GM12878 (cell line): Measurements from ENCODE around the gene USP10. TPM values are rescaled to one million over a fixed set of nuclear protein-coding genes. Genes with fewer than 3 reads are reported as not detected.

Experiments
- ATAC-seq: fragments of 200-7000 bp; cut with Tn5 transposase; 3 replicates; pipeline ENCODE4 v1.9.1; 2020; ENCODE audit warnings: mild to moderate bottlenecking, moderate library complexity
- BruUV-seq: library from RNA; stranded (reverse); fragments of 400-500 nt; replicated peaks from 2 replicates; lab custom pipeline; 2021; lab: Mats Ljungman, UMichigan
- CTCF ChIA-PET: fragments of 300-600 bp; sonication (Branson Sonifier 250); formaldehyde crosslinking; extraction: SDS; loops from one replicate; lab custom pipeline; 2021; ENCODE audit warnings: inconsistent platforms; lab: Yijun Ruan, JAX
- POLR2A ChIA-PET: fragments of 350-600 bp; formaldehyde crosslinking; extraction: SDS; loops from one replicate; lab custom pipeline; 2021; ENCODE audit warnings: inconsistent platforms; lab: Charles Lee
- RAD21 ChIA-PET: fragments of 300-600 bp; sonication (Branson Sonifier 250); formaldehyde crosslinking; loops from one replicate; lab custom pipeline; 2023; ENCODE audit warnings: antibody characterized with exemption; ENCODE audit not compliant: unreplicated experiment; lab: Charles Lee
- SMC1A ChIA-PET: fragments of 300-600 bp; sonication (Branson Sonifier 250); formaldehyde crosslinking; loops from one replicate; lab custom pipeline; 2023; ENCODE audit not compliant: unreplicated experiment, uncharacterized antibody; lab: Charles Lee
- DNase-seq: peaks from one replicate; pipeline ENCODE4 v3.0.0-alpha.2; 2011; ENCODE audit warnings: low read depth, low spot score
- FAIRE-seq: peaks from 3 replicates; lab custom pipeline; 2011; peaks lifted over from hg19 to GRCh38; lab: Jason Lieb, UNC
- H2AFZ ChIP-seq: 2 replicates; pipeline ENCODE4 v1.6.0; 2011; ENCODE audit warnings: low read depth, low read length, control low read depth; ENCODE audit not compliant: control insufficient read depth
- H3K27ac ChIP-seq: 2 replicates; pipeline ENCODE4 v1.5.1; 2011; ENCODE audit warnings: control low read depth; ENCODE audit not compliant: control insufficient read depth, insufficient read depth
- H3K27me3 ChIP-seq, 2 experiments: replicated peaks in 1 of 2; 2 replicates each; pipeline versions ENCODE4 v1.6.0 to v1.6.1; 2011; ENCODE audit warnings: low read length in 1 of 2; ENCODE audit not compliant: control insufficient read depth in 2 of 2, insufficient read depth in 2 of 2
- H3K36me3 ChIP-seq, 2 experiments: 2 replicates each; pipeline ENCODE4 v1.5.1; 2011; ENCODE audit warnings: low read length in 1 of 2; ENCODE audit not compliant: control insufficient read depth in 2 of 2, insufficient read depth in 2 of 2
- H3K4me1 ChIP-seq: 2 replicates; pipeline ENCODE4 v1.6.1; 2011; ENCODE audit warnings: mild to moderate bottlenecking, low read length, moderate library complexity, mixed read lengths; ENCODE audit not compliant: control insufficient read depth, insufficient read depth
- H3K4me2 ChIP-seq: 2 replicates; pipeline ENCODE4 v1.6.0; 2011; ENCODE audit warnings: control low read depth; ENCODE audit not compliant: control insufficient read depth, insufficient read depth
- H3K4me3 ChIP-seq: fragments of 200-600 bp; sonication (generic); 2 replicates; pipeline ENCODE4 v1.5.1; 2016
- H3K79me2 ChIP-seq: 2 replicates; pipeline ENCODE4 v1.6.0; 2011; ENCODE audit warnings: low read length; ENCODE audit not compliant: control insufficient read depth, insufficient read depth
- H3K9ac ChIP-seq: 2 replicates; pipeline ENCODE4 v1.8.0; 2011; ENCODE audit warnings: low read length, control low read depth, mixed read lengths; ENCODE audit not compliant: control insufficient read depth, insufficient read depth
- H3K9me3 ChIP-seq: replicated peaks from 3 replicates; pipeline ENCODE4 v1.5.1; 2011; ENCODE audit warnings: mild to moderate bottlenecking, low read length; ENCODE audit not compliant: control insufficient read depth, insufficient read depth
- H4K20me1 ChIP-seq: 2 replicates; pipeline ENCODE4 v1.6.0; 2011; ENCODE audit not compliant: control insufficient read depth, insufficient read depth
- BMI1 ChIP-seq: fragments of 450-650 bp; IDR thresholded peaks from 2 replicates; pipeline ENCODE4 v1.6.1; 2016; ENCODE audit warnings: mild to moderate bottlenecking, moderate library complexity, borderline replicate concordance
- CREB1 ChIP-seq: IDR thresholded peaks from 2 replicates; pipeline ENCODE4 v1.6.1; 2012; ENCODE audit warnings: low read depth, mild to moderate bottlenecking, inconsistent platforms
- EP300 ChIP-seq, 2 experiments: fragments of 150-350 bp in 1 of 2; IDR thresholded peaks; 2 replicates each; pipeline ENCODE4 v1.6.1; 2011 to 2012; ENCODE audit warnings: low read depth in 2 of 2, low read length in 2 of 2, borderline replicate concordance in 1 of 2, improper control_type of control experiment in 1 of 2, inconsistent platforms in 1 of 2; ENCODE audit not compliant: control insufficient read depth in 1 of 2
- IKZF1 ChIP-seq: fragments of 450-650 bp; conservative IDR thresholded peaks from 2 replicates; pipeline ENCODE4 v1.6.1; 2017; ENCODE audit warnings: antibody characterized with exemption, mild to moderate bottlenecking
- MYB ChIP-seq: fragments of 150-350 bp; IDR thresholded peaks from 2 replicates; pipeline ENCODE4 v1.6.1; 2014; ENCODE audit warnings: mild to moderate bottlenecking, low read depth, low read length, borderline replicate concordance
- NRF1 ChIP-seq: conservative IDR thresholded peaks from 2 replicates; pipeline ENCODE4 v1.6.1; 2011; ENCODE audit warnings: mild to moderate bottlenecking, low read depth, low read length, improper control_type of control experiment
- POLR2AphosphoS5 ChIP-seq: IDR thresholded peaks from 2 replicates; pipeline ENCODE4 v1.6.1; 2011; ENCODE audit warnings: mild to moderate bottlenecking, low read length, inconsistent platforms
- RELA ChIP-seq: fragments of 450-650 bp; IDR thresholded peaks from 2 replicates; pipeline ENCODE4 v1.8.0; 2014; ENCODE audit warnings: borderline replicate concordance; ENCODE audit not compliant: partially characterized antibody
- ZNF217 ChIP-seq: fragments of 450-650 bp; IDR thresholded peaks from 2 replicates; pipeline ENCODE4 v1.6.1; 2017; ENCODE audit warnings: antibody characterized with exemption, mild to moderate bottlenecking
- ZNF24 ChIP-seq: fragments of 450-650 bp; IDR thresholded peaks from 2 replicates; pipeline ENCODE4 v1.6.1; 2017; ENCODE audit warnings: antibody characterized with exemption, mild to moderate bottlenecking
- WGBS: methylation state at CpG from one replicate; pipeline ENCODE4 v1.1.6; 2016; ENCODE audit warnings: low lambda C conversion rate; ENCODE audit not compliant: insufficient replicate concordance, insufficient coverage; ENCODE audit errors: missing lambda C conversion rate; 5-methylcytosine and 5-hydroxymethylcytosine counted together
- in situ Hi-C: fragments of 300-500 bp; cut with MboI; formaldehyde crosslinking; loops from 9 replicates; pipeline ENCODE4 v1.14.3; 2018; ENCODE audit warnings: mixed read lengths
- intact Hi-C: fragments of 100-400 bp; cut with micrococcal nuclease; formaldehyde crosslinking; loops from one replicate; pipeline ENCODE4 v1.14.2; 2022; ENCODE audit not compliant: unreplicated experiment
- polyA plus RNA-seq, 11 experiments: library from polyadenylated mRNA; depleted of rRNA in 4 of 11; unstranded in 6 of 11; stranded (reverse) in 5 of 11; fragments of >200 nt; fragmentation: Nextera tagmentation in 4 of 11; fragmentation: Illumina TruSeq in 1 of 11; extraction: Ambion mirVana in 4 of 11; extraction: Trizol in 1 of 11; gene quantifications; 1 replicate in 1 of 11; 2 replicates in 10 of 11; pipeline versions ENCODE4 v1.2.1 to v1.2.3, GENCODE V29; 2011 to 2016; ENCODE audit warnings: inconsistent platforms in 2 of 11, missing spikeins in 2 of 11, low read depth in 1 of 11
- total RNA-seq, 4 experiments: library from RNA; depleted of rRNA in 3 of 4; stranded (reverse); fragments of >200 nt in 3 of 4; fragmentation: Illumina TruSeq in 1 of 4; extraction: Trizol in 1 of 4; gene quantifications; 2 replicates each; pipeline versions ENCODE4 v1.2.1 to v1.2.3, GENCODE V29; 2013 to 2021
- TF ChIP-seq, protein P1 (sequence below): fragments of 450-650 bp; IDR thresholded peaks from 2 replicates; pipeline ENCODE4 v1.6.1; 2017; ENCODE audit warnings: borderline replicate concordance
- TF ChIP-seq, protein P2 (sequence below): fragments of 450-650 bp; IDR thresholded peaks from 2 replicates; pipeline ENCODE4 v1.6.1; 2018; ENCODE audit warnings: mild to moderate bottlenecking, low read depth, moderate library complexity; ENCODE audit not compliant: partially characterized antibody
- TF ChIP-seq, protein P3 (sequence below): fragments of 450-650 bp; IDR thresholded peaks from 2 replicates; pipeline ENCODE4 v1.6.1; 2016; ENCODE audit warnings: mild to moderate bottlenecking, moderate library complexity, borderline replicate concordance

USP10 gene
- total and polyA plus RNA-seq, 10 of the 15 experiments (the other 5 are each of a cell fraction or from before 2014, with no cell fraction given), result 46.1 to 160 (median 105) TPM

DNA sequence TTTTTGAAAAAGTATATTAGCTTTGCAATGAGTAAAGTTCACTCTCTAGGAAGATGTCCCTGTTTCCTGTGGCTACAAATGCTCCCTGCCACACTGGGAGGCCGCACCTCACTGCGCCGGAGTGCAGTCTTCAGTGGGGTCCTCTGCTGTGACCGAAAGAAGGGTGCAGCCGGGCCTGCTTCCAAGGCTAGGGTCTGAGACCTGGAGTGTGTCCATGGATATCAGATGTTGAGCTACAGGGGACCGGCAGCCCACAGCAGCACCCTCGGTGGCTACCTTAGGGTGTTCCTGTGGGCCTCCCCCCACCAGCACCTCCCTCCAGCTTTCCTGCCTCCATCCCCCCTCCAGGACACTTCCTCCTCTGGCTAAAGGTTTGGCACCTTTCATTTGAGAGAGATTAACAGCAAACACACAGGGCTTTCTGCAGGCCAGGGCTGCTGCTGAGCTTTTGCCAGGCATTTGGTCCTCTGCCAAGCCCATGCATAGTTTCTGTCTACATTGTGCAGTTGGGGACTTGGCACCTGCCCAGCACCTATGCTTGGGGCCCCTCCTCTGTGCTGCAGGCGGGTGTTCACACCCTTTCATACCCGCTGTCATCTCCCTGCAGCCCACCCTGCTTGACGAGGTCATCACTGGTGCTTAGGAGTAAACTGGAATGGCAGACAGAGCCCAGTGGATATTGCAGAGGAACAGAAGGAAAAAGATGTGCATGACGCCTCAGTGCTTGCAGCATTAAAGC lies 86.2 kb downstream of the USP10 start:
- Histone ChIP-seq H3K36me3 (no peaks in the 10 kb centered on the region; a peak in 1 of 4 replicates), H3K4me2 (no peak overlapping the region), H2AFZ (no peak overlapping the region), H3K27me3 (no peaks in the 10 kb centered on the region), H4K20me1 (no peaks in the 10 kb centered on the region), H3K4me1 (no peaks in the 10 kb centered on the region), H3K27ac (no peak overlapping the region), H3K9ac (no peak overlapping the region), H3K9me3 (no peaks in the 10 kb centered on the region), H3K4me3 (no peak overlapping the region), H3K79me2 (no peaks in the 10 kb centered on the region)
- ChIA-PET SMC1A (no interaction called here), POLR2A (no interaction called here), CTCF (interaction anchor here (1.1 kb wide), 1 partner anchor 32 kb away, joined by 4 read pairs; no protein-coding TSS in a partner anchor), RAD21 (no interaction called here)
- no peak for DNase-seq
- intact Hi-C loops, result no loop called here
- no peak for FAIRE-seq
- 79% methylated on average over 10 of the region's 11 CpGs for WGBS
- in situ Hi-C loops, result no loop called here
- ATAC-seq, result no peak
- no TSS peak for BruUV-seq
- TF ChIP-seq, protein P1, sequence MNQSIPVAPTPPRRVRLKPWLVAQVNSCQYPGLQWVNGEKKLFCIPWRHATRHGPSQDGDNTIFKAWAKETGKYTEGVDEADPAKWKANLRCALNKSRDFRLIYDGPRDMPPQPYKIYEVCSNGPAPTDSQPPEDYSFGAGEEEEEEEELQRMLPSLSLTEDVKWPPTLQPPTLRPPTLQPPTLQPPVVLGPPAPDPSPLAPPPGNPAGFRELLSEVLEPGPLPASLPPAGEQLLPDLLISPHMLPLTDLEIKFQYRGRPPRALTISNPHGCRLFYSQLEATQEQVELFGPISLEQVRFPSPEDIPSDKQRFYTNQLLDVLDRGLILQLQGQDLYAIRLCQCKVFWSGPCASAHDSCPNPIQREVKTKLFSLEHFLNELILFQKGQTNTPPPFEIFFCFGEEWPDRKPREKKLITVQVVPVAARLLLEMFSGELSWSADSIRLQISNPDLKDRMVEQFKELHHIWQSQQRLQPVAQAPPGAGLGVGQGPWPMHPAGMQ, result no peak
- TF ChIP-seq POLR2AphosphoS5 (no peak), ZNF217 (no peak), NRF1 (no peak), EP300 (IDR thresholded peaks at IDR 0.05; ENCODE audit: borderline replicate concordance in 1 of 2, control insufficient read depth in 1 of 2, low read depth in 2 of 2, low read length in 2 of 2) (no peak), MYB (no peak), RELA (no peak), IKZF1 (no peak), CREB1 (no peak), BMI1 (no peak), ZNF24 (no peak)
- TF ChIP-seq, protein P2, sequence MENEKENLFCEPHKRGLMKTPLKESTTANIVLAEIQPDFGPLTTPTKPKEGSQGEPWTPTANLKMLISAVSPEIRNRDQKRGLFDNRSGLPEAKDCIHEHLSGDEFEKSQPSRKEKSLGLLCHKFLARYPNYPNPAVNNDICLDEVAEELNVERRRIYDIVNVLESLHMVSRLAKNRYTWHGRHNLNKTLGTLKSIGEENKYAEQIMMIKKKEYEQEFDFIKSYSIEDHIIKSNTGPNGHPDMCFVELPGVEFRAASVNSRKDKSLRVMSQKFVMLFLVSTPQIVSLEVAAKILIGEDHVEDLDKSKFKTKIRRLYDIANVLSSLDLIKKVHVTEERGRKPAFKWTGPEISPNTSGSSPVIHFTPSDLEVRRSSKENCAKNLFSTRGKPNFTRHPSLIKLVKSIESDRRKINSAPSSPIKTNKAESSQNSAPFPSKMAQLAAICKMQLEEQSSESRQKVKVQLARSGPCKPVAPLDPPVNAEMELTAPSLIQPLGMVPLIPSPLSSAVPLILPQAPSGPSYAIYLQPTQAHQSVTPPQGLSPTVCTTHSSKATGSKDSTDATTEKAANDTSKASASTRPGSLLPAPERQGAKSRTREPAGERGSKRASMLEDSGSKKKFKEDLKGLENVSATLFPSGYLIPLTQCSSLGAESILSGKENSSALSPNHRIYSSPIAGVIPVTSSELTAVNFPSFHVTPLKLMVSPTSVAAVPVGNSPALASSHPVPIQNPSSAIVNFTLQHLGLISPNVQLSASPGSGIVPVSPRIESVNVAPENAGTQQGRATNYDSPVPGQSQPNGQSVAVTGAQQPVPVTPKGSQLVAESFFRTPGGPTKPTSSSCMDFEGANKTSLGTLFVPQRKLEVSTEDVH, result no peak
- TF ChIP-seq, protein P3, sequence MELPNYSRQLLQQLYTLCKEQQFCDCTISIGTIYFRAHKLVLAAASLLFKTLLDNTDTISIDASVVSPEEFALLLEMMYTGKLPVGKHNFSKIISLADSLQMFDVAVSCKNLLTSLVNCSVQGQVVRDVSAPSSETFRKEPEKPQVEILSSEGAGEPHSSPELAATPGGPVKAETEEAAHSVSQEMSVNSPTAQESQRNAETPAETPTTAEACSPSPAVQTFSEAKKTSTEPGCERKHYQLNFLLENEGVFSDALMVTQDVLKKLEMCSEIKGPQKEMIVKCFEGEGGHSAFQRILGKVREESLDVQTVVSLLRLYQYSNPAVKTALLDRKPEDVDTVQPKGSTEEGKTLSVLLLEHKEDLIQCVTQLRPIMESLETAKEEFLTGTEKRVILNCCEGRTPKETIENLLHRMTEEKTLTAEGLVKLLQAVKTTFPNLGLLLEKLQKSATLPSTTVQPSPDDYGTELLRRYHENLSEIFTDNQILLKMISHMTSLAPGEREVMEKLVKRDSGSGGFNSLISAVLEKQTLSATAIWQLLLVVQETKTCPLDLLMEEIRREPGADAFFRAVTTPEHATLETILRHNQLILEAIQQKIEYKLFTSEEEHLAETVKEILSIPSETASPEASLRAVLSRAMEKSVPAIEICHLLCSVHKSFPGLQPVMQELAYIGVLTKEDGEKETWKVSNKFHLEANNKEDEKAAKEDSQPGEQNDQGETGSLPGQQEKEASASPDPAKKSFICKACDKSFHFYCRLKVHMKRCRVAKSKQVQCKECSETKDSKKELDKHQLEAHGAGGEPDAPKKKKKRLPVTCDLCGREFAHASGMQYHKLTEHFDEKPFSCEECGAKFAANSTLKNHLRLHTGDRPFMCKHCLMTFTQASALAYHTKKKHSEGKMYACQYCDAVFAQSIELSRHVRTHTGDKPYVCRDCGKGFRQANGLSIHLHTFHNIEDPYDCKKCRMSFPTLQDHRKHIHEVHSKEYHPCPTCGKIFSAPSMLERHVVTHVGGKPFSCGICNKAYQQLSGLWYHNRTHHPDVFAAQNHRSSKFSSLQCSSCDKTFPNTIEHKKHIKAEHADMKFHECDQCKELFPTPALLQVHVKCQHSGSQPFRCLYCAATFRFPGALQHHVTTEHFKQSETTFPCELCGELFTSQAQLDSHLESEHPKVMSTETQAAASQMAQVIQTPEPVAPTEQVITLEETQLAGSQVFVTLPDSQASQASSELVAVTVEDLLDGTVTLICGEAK, result no peak
